ENCODE measurements around the gene STPG2. TPM values are rescaled to one million over a fixed set of nuclear protein-coding genes. Genes with fewer than 3 reads are reported as not detected.

Gene STPG2
- total and polyA plus RNA-seq, 2 of the 4 experiments (the other 2 are of a cell fraction) = not detected

DNA sequence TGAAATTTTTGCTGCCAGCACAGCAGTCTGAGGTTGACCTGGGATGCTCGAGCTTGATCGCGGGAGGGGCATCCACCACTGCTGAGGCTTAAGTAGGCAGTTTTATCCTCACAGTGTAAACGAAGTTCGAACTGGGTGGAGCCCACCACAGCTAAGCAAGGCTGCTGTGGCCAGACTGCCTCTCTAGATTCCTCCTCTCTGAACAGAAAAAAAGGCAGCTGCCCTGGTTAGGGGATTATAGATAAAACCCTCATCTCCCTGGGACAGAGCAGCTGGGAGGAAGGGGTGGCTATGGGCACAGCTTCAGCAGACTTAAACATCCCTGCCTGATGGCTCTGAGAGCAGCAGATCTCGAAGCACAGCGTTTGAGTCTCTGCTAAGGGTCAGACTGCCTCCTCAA lies 314.6 kb downstream of the STPG2 start:
- dilution Hi-C loops (cut with HindIII; ENCODE audit: low sequenced_read_pairs, unreplicated experiment) = no loop called here
- Histone ChIP-seq H2AFZ (replicated peaks; ENCODE audit: low read length, poor library complexity) (no peak overlapping the region), H3K56ac (ENCODE audit: extremely low read depth, insufficient read depth, low read length) (no peak overlapping the region), H3K4ac (ENCODE audit: low read depth, low read length) (no peak overlapping the region), H3K27ac (ENCODE audit: insufficient read depth, low read length) (no peak overlapping the region), H2BK120ac (ENCODE audit: low read depth, low read length) (no peak overlapping the region), H4K20me1 (ENCODE audit: insufficient read depth, low read length) (no peaks in the 10 kb centered on the region), H4K91ac (ENCODE audit: insufficient read depth, low read depth, low read length) (no peak overlapping the region), H3K18ac (ENCODE audit: low read depth, low read length) (no peak overlapping the region), H3K9me1 (ENCODE audit: insufficient read depth, low read length) (no peaks in the 10 kb centered on the region), H3K14ac (replicated peaks; ENCODE audit: low read depth, low read length) (no peak overlapping the region), H2BK5ac (ENCODE audit: low read depth, low read length, poor library complexity, severe bottlenecking) (no peak overlapping the region), H3K79me1 (ENCODE audit: low read depth in 1 of 2, low read length in 2 of 2) (no peaks in the 10 kb centered on the region), H3K4me2 (ENCODE audit: low read depth, low read length) (no peak overlapping the region), H2BK15ac (ENCODE audit: low read depth, low read length) (no peak overlapping the region), H3K36me3 (ENCODE audit: control insufficient read depth, insufficient read depth, low read length) (no peaks in the 10 kb centered on the region), H3K9me3 (ENCODE audit: control insufficient read depth, insufficient read depth, low read length) (peaks cover 15% of the 10 kb centered on the region), H2BK20ac (ENCODE audit: low read depth, low read length) (no peak overlapping the region), H2AK5ac (ENCODE audit: low read depth, low read length) (no peak overlapping the region), H3K4me3 (ENCODE audit: insufficient read depth, low read depth, low read length) (no peak overlapping the region), H2AK9ac (replicated peaks; ENCODE audit: low read depth, low read length, poor library complexity) (no peak overlapping the region), H4K8ac (ENCODE audit: low read depth in 2 of 2, low read length in 2 of 2) (no peak overlapping the region), H3K9ac (ENCODE audit: low read depth, low read length) (no peak overlapping the region), H3K23ac (ENCODE audit: low read depth, low read length) (no peak overlapping the region), H3K4me1 (ENCODE audit: control insufficient read depth, insufficient read depth, low read length) (no peaks in the 10 kb centered on the region), H3K27me3 (ENCODE audit: control insufficient read depth, insufficient read depth, low read length) (no peaks in the 10 kb centered on the region), H4K5ac (ENCODE audit: low read depth, low read length) (no peak overlapping the region)
- TF ChIP-seq, protein P1, sequence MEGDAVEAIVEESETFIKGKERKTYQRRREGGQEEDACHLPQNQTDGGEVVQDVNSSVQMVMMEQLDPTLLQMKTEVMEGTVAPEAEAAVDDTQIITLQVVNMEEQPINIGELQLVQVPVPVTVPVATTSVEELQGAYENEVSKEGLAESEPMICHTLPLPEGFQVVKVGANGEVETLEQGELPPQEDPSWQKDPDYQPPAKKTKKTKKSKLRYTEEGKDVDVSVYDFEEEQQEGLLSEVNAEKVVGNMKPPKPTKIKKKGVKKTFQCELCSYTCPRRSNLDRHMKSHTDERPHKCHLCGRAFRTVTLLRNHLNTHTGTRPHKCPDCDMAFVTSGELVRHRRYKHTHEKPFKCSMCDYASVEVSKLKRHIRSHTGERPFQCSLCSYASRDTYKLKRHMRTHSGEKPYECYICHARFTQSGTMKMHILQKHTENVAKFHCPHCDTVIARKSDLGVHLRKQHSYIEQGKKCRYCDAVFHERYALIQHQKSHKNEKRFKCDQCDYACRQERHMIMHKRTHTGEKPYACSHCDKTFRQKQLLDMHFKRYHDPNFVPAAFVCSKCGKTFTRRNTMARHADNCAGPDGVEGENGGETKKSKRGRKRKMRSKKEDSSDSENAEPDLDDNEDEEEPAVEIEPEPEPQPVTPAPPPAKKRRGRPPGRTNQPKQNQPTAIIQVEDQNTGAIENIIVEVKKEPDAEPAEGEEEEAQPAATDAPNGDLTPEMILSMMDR (conservative IDR thresholded peaks at IDR 0.05; ENCODE audit: low read depth, low read length) = no peak
- TF ChIP-seq MAFK (IDR thresholded peaks at IDR 0.05; ENCODE audit: low read depth, low read length) (no peak), SMC3 (IDR thresholded peaks at IDR 0.05; ENCODE audit: low read depth, low read length) (no peak), FOS (IDR thresholded peaks at IDR 0.05; ENCODE audit: low read depth, low read length) (no peak), BHLHE40 (IDR thresholded peaks at IDR 0.05; ENCODE audit: low read depth, low read length) (no peak), CEBPB (IDR thresholded peaks at IDR 0.05; ENCODE audit: low read depth, low read length) (no peak), NFE2L2 (IDR thresholded peaks at IDR 0.05; ENCODE audit: low read depth, low read length) (no peak), RAD21 (IDR thresholded peaks at IDR 0.05; ENCODE audit: low read length) (no peak), RFX5 (IDR thresholded peaks at IDR 0.05; ENCODE audit: low read depth, low read length) (no peak), CHD1 (IDR thresholded peaks at IDR 0.05; ENCODE audit: low read depth, low read length) (no peak), RCOR1 (IDR thresholded peaks at IDR 0.05; ENCODE audit: insufficient replicate concordance, low read length) (no peak), MXI1 (IDR thresholded peaks at IDR 0.05; ENCODE audit: borderline replicate concordance, low read depth, low read length) (no peak), MAZ (IDR thresholded peaks at IDR 0.05; ENCODE audit: borderline replicate concordance, low read depth, low read length) (no peak), POLR2A (IDR thresholded peaks at IDR 0.05; ENCODE audit: low read depth, low read length) (no peak)
- TF ChIP-seq, protein P2, sequence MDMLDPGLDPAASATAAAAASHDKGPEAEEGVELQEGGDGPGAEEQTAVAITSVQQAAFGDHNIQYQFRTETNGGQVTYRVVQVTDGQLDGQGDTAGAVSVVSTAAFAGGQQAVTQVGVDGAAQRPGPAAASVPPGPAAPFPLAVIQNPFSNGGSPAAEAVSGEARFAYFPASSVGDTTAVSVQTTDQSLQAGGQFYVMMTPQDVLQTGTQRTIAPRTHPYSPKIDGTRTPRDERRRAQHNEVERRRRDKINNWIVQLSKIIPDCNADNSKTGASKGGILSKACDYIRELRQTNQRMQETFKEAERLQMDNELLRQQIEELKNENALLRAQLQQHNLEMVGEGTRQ (IDR thresholded peaks at IDR 0.05; ENCODE audit: low read depth, low read length) = no peak
- TF ChIP-seq, protein P3, sequence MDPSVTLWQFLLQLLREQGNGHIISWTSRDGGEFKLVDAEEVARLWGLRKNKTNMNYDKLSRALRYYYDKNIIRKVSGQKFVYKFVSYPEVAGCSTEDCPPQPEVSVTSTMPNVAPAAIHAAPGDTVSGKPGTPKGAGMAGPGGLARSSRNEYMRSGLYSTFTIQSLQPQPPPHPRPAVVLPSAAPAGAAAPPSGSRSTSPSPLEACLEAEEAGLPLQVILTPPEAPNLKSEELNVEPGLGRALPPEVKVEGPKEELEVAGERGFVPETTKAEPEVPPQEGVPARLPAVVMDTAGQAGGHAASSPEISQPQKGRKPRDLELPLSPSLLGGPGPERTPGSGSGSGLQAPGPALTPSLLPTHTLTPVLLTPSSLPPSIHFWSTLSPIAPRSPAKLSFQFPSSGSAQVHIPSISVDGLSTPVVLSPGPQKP (IDR thresholded peaks at IDR 0.05; ENCODE audit: borderline replicate concordance, low read depth, low read length) = no peak
- intact Hi-C loops (cut with micrococcal nuclease) = no loop called here
- POLR2A ChIA-PET (ENCODE audit: unreplicated experiment) = no interaction called here
- no CpG with 5 or more reads among the region's 7 CpGs for WGBS, 2 experiments (ENCODE audit: extremely low coverage in 2 of 2, insufficient read length in 1 of 2)
- ATAC-seq (ENCODE audit: low read depth) = no peak
- CTCF ChIA-PET = no interaction called here
- no peak for DNase-seq
- no TSS peak for BruUV-seq (replicated peaks)
- in situ Hi-C loops (cut with MboI; ENCODE audit: low sequenced_read_pairs) = no loop called here
